IPS-18a (cell line): ENCODE data around the gene POLR1A.
"Not testable (repeated sequence)": the region's sequence is repeated elsewhere in the genome, so short reads cannot be mapped to it uniquely, and the experiment has no call there.

Experiments
- H3K27ac ChIP-seq: one replicate; pipeline ENCODE4 v1.5.1; 2013; ENCODE audit warnings: low read length
- H3K27me3 ChIP-seq: one replicate; pipeline ENCODE4 v1.6.1; 2013; ENCODE audit warnings: mild to moderate bottlenecking, low read length; ENCODE audit not compliant: control insufficient read depth, insufficient read depth
- H3K36me3 ChIP-seq: one replicate; pipeline ENCODE4 v1.6.1; 2013; ENCODE audit warnings: low read depth, low read length; ENCODE audit not compliant: control insufficient read depth
- H3K4me1 ChIP-seq: one replicate; pipeline ENCODE4 v1.6.1; 2013; ENCODE audit warnings: low read depth, low read length; ENCODE audit not compliant: control insufficient read depth
- H3K4me3 ChIP-seq: one replicate; pipeline ENCODE4 v1.5.1; 2013; ENCODE audit warnings: low read length
- H3K9ac ChIP-seq: one replicate; pipeline ENCODE4 v1.6.1; 2013; ENCODE audit warnings: mild to moderate bottlenecking, low read length, moderate library complexity
- H3K9me3 ChIP-seq: one replicate; pipeline ENCODE4 v1.6.1; 2013; ENCODE audit warnings: low read depth, low read length; ENCODE audit not compliant: control insufficient read depth

Gene POLR1A

DNA sequence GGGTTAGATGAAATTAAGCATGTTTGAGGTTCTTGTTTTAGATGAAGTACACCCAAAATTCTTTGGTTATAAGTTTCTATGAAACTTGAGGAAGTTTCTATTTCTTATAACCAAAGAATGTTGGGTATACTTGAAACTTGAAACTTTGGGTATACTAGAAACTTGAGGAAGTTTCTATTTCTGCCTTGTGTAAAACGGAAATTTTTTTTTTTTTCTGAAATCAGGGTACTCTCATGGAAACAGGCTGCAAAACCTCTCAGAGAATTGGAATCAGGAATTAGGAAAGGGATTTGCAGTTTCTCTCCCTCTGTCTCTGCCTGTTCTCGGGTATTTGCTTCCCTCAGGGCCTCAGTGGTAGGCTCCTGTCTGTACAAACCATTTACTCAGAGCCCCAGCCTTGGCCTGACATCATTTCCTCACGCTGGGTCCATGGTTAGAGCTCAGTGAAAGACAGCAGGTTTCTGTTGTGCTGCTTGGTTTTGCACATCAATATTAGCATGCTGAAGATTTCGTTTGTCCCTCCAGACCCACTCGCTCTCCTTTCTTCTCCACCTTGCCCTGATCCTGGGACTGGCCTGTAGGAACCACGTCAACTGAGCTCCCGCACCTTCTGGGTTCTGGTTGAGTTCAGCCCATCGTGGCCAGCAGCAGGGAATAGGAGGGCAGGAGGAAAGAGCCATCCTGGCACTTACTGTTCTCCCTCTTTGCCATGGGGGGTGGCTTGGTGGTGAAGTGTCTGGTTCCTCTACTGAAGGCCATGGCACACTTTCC lies 106.4 kb downstream of the POLR1A start:
- H3K4me3 ChIP-seq: no peak overlapping the region
- peaks cover 3% of the 10 kb centered on the region for H3K4me1 ChIP-seq
- H3K9me3 ChIP-seq: no peaks in the 10 kb centered on the region
- no peaks in the 10 kb centered on the region for H3K27me3 ChIP-seq
- no peaks in the 10 kb centered on the region for H3K36me3 ChIP-seq
- H3K9ac ChIP-seq: no peak overlapping the region
- H3K27ac ChIP-seq: no peak overlapping the region

DNA sequence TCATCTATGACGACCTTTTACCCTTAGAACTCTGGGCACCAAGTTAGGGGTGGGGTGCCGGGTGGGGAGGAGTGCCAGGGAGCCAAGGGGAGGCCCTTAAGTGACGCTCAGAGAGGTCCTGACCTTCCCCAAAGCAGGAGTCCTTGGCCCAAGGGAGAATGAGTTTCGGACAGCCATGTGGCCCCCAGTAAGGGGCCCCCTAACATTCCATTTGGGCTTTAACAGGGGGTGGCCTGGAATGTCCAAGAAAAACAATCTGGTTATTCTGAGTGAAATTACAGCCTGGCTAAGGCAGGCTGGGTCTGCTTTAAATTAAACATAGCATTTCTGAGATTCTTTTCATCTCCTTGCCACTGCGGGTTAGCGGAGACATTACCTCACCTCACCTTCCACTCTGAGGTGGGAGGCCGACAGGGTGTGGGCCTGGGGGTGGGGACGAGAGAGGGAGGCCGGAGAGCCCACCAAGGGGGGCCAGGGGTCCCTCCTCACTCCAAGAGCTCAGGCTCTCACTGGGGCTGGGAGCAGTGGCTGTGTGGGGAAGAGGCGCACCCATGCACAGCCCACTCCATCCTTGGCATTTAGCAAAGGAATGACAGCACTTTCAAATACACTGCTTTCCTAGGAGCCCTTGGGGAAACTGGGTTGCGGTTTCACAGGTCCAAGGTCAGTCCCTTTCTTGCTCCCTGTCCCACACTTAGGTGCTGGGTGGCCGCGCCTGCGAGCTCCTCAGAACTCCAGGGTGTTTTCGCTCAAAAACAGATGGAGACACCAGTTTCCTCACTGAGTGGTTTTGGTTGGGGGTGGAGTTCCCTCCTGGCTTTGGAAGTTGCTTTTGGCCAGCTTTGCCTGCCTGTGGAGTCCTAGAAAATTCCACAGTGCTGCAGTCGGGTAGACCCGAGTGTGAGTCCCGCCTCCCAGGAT lies 107.4 kb downstream of the POLR1A start:
- Histone ChIP-seq H3K9ac (no peak overlapping the region), H3K4me1 (peaks cover 3% of the 10 kb centered on the region), H3K36me3 (no peaks in the 10 kb centered on the region), H3K27me3 (no peaks in the 10 kb centered on the region), H3K4me3 (no peak overlapping the region), H3K27ac (no peak overlapping the region), H3K9me3 (no peaks in the 10 kb centered on the region)

- Histone ChIP-seq H3K36me3 (no peaks in the 10 kb centered on the region), H3K9ac (no peak overlapping the region), H3K9me3 (no peaks in the 10 kb centered on the region), H3K4me1 (peaks cover 3% of the 10 kb centered on the region), H3K27me3 (no peaks in the 10 kb centered on the region), H3K27ac (no peak overlapping the region), H3K4me3 (no peak overlapping the region)
Measured at GRCh38 chr2:85997017-85997970, 108.4 kb downstream of the POLR1A start.

GRCh38 chr2:85996591-85996990 lies 109.1 kb downstream of the POLR1A start:
- Histone ChIP-seq H3K27me3 (no peaks in the 10 kb centered on the region), H3K9ac (no peak overlapping the region), H3K4me3 (no peak overlapping the region), H3K9me3 (no peaks in the 10 kb centered on the region), H3K27ac (no peak overlapping the region), H3K4me1 (peaks cover 3% of the 10 kb centered on the region), H3K36me3 (no peaks in the 10 kb centered on the region)

DNA sequence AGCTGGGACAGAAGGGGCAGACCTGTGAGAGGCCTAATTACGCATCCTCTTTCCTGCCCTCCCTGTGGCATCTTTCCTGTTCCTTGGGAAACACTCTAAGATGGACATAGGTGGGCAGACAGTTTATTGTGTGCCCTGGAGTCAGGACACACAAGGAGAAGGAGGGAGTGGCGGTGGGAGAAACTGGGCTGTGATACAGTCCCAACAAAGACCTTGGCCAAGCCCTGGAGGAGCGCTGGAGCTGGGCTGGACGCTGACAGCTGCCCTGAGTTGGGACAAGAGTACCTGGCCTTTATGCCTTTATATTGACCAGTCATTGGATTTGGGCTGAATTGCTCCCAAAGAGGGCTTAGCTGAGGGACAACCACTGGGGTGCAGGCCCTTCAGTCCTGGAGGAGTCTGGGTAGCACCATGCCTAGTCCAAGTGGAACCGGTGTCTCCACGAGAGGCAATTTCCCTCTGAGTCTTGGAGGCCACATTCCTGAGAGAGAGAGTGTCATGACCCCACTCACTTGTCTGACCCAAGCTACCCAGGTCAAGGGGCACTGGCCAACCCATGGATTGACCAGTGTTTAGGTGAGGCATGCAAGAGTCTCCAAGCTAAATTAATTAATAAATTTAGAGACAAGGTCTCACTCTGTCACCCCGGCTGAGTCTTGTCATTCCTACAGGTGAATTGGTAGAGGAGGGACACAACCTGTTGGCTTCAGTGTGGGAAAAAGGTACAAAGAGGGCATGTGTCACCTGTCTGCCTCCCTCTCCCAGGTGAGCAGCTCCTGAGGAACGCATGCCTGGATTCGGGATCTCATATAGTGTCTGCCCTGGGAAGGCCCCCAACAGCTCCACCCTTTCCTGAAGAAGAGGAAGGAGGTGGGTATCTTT lies 109.8 kb downstream of the POLR1A start:
- Histone ChIP-seq H3K9ac (no peak overlapping the region), H3K27ac (no peak overlapping the region), H3K4me3 (no peak overlapping the region), H3K36me3 (no peaks in the 10 kb centered on the region), H3K9me3 (no peaks in the 10 kb centered on the region), H3K27me3 (no peaks in the 10 kb centered on the region), H3K4me1 (peaks cover 3% of the 10 kb centered on the region)

DNA sequence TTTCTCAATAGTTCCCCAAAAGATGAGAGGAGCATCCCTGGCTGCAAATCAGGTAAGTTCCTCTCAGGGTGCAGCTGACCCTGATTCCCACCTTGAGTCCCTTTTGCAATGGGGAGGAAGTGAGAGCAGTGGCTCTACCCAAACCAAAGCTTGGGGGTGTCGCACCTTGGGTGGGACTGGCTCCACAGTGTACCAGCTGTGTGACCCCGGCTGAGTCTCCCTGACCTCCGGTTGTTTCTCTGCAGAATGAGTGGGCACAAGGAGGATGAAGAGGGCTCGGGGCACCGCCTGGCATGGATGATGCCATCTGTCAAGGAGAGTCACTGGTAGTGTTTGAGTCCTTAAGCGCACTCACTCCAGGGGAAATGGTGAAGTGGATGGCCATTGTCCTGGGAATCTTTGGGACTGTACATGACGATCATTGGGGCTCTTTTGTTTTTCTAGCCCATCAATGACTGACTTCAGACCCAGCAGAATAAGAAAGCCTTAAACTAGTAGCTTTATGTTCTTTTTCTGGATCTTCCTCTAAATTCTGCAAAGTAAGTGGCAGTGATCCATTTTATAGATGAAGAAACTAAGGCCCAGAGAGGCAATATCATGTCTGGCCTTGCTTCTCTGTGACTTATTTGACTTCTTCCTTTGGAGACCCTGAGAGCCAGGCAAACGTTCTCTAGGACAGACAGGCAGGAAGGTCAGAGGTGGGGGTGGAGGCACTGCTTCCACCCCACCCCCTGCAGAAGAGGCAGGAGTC lies 110.6 kb downstream of the POLR1A start:
- Histone ChIP-seq H3K27ac (no peak overlapping the region), H3K36me3 (no peaks in the 10 kb centered on the region), H3K9me3 (no peaks in the 10 kb centered on the region), H3K27me3 (no peaks in the 10 kb centered on the region), H3K9ac (no peak overlapping the region), H3K4me1 (peaks cover 3% of the 10 kb centered on the region), H3K4me3 (no peak overlapping the region)

DNA sequence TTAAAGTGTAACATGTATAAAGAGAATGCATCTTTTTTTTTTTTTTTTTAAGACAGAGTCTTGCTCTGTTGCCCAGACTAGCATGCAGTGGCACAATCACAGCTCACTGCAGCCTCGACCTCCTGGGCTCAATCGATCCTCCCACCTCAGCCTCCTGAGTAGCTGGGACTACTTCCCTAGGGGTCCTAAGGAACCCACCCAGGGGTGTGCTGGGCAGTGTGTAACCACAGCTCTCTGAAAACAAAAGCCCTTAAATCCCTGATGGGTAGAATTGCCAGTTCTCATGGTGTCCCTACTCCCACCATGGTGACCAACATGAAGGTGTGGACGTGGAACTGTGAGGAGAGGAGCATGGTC lies 111.3 kb downstream of the POLR1A start:
- Histone ChIP-seq H3K4me3 (no peak overlapping the region), H3K36me3 (no peaks in the 10 kb centered on the region), H3K4me1 (peaks cover 3% of the 10 kb centered on the region), H3K27me3 (no peaks in the 10 kb centered on the region), H3K9me3 (no peaks in the 10 kb centered on the region), H3K9ac (no peak overlapping the region), H3K27ac (no peak overlapping the region)

DNA sequence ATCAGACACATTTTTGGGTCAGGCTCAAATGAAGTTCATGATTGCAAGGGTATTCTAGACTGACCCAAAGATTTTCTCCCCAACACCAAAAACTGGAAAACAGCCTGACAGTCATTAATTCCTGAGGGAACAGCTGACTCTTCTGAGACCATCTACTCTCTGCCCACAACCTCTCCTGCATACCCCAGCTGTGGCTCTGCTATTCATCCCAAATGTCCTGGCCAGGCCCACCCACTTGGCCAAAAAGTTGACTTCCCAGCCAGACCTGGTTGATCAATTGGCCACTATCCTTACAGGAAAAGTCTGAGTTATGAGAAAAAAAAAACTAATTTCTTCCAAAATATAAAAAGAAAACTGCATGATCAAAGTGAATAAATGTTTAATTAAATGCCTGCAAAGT lies 113.1 kb downstream of the POLR1A start:
- H3K27ac ChIP-seq: no peak overlapping the region
- no peaks in the 10 kb centered on the region for H3K9me3 ChIP-seq
- no peaks in the 10 kb centered on the region for H3K27me3 ChIP-seq
- H3K4me1 ChIP-seq: no peaks in the 10 kb centered on the region
- H3K9ac ChIP-seq: no peak overlapping the region
- H3K36me3 ChIP-seq: no peaks in the 10 kb centered on the region
- no peak overlapping the region for H3K4me3 ChIP-seq

GRCh38 chr2:85992053-85992452 lies 113.6 kb downstream of the POLR1A start:
- not testable (repeated sequence) for H3K4me1 ChIP-seq, H3K27me3 ChIP-seq, H3K27ac ChIP-seq, H3K4me3 ChIP-seq, H3K36me3 ChIP-seq, H3K9me3 ChIP-seq, H3K9ac ChIP-seq

DNA sequence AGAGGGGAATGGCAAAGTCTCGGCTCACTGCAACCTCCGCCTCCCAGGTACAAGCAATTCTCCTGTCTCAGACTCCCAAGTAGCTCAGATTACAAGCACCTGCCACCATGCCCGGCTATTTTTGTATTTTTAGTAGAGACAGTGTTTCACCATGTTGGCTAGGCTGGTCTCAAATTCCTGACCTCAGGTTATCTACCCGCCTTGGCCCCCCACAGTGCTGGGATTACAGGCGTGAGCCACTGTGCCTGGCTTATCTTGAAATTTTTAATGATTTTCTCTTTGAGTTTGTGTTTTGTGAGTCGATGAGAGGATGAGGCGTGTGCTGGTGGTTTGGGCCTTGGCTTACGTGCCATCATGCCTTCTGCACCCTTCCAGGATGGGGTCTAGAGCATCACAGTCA lies 115.6 kb downstream of the POLR1A start:
- H3K4me1 ChIP-seq: no peaks in the 10 kb centered on the region
- H3K27ac ChIP-seq: no peak overlapping the region
- no peaks in the 10 kb centered on the region for H3K36me3 ChIP-seq
- no peak overlapping the region for H3K4me3 ChIP-seq
- no peaks in the 10 kb centered on the region for H3K27me3 ChIP-seq
- no peak overlapping the region for H3K9ac ChIP-seq
- H3K9me3 ChIP-seq: no peaks in the 10 kb centered on the region
